Measurements from ENCODE around the gene CDC40.
"Not testable (repeated sequence)": the region's sequence is repeated elsewhere in the genome, so short reads cannot be mapped to it uniquely, and the experiment has no call there.

CDC40 gene

GRCh38 chr6:110270165-110270564 is 89.9 kb downstream of the CDC40 start:
- no peak for DNase-seq (ENCODE audit: low read depth, low spot score)

- no peak for DNase-seq (ENCODE audit: low read depth, low spot score)
These were observed 91.5 kb downstream of the CDC40 start for GRCh38 chr6:110271732-110272022.

- not testable (repeated sequence) for DNase-seq (ENCODE audit: low read depth, low spot score)
These were observed 92.6 kb downstream of the CDC40 start for GRCh38 chr6:110272781-110273180.

- DNase-seq (ENCODE audit: low read depth, low spot score) = no peak
These were observed 97.0 kb downstream of the CDC40 start for GRCh38 chr6:110277100-110277665.

Measured in smooth muscle cell of the brain vasculature (primary cell).